GM18951 (cell line): ENCODE results near the gene KIF25.

Experiments used
- POLR2A ChIP-seq: IDR thresholded peaks from 4 replicates; pipeline ENCODE4 v1.6.1; 2011; ENCODE audit warnings: mild to moderate bottlenecking; ENCODE audit not compliant: insufficient read length, insufficient read depth; ENCODE audit errors: extremely low read depth
- in situ Hi-C: fragments of 300-500 bp; cut with MboI; formaldehyde crosslinking; loops from one replicate; pipeline ENCODE4 v1.12.0; 2022; ENCODE audit warnings: low sequenced_read_pairs, mixed read lengths, inconsistent platforms; ENCODE audit not compliant: unreplicated experiment

The KIF25 gene

GRCh38 chr6:168020242-168020641 is 22.8 kb downstream of the KIF25 start:
- no peak for TF ChIP-seq POLR2A
- in situ Hi-C loops, result no loop called here

DNA sequence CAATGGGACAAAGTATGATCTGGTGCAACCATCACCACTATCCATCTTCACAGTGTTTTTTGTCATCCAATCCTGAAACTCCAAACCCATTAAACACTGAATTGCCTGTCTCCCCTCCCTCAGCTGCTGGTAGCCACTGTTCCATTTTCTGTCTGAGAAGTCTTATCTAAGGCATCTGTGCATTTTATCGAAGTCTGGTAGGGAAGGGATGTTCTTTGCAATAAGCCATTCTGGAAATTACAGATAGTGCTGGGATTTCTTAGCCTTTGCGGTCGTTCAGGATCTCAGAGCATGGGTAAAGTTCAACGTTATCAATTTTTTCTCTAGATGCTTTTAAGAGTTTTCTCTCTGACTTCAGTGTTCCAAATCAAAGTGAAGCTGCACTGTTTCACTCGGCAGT is 24.1 kb downstream of the KIF25 start:
- in situ Hi-C loops, result no loop called here
- no peak for TF ChIP-seq POLR2A

GRCh38 chr6:168022488-168023321 is 25.2 kb downstream of the KIF25 start:
- no peak for TF ChIP-seq POLR2A
- in situ Hi-C loops, result no loop called here

DNA sequence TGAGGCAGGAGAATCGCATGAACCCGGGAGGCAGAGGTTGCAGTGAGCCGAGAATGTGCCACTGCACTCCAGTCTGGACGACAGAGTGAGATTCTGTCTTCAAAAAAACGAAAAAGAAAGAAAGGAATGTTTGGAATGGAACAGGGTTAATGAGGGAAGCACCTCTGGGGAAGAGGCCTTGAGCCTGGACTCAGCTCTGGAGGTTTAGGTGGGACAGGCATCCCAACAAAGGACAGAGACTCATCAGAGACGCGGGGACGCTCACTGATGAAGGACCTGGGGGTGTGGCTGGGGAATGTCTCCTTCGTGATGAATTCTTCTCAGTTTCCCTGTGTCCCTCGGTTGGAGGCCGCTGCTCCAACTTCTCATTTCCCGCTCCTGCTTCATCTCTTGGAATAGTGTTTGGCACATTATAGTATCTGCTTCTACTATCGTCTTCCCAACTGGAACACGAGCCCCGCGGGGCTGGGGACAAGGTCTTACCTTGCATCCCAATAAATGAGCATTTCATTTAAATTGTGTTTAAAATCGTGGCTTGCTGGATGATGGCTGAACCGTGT is 27.6 kb downstream of the KIF25 start:
- TF ChIP-seq POLR2A, result no peak
- in situ Hi-C loops, result no loop called here

GRCh38 chr6:168025831-168026710 is 28.6 kb downstream of the KIF25 start:
- no peak for TF ChIP-seq POLR2A
- in situ Hi-C loops, result no loop called here

DNA sequence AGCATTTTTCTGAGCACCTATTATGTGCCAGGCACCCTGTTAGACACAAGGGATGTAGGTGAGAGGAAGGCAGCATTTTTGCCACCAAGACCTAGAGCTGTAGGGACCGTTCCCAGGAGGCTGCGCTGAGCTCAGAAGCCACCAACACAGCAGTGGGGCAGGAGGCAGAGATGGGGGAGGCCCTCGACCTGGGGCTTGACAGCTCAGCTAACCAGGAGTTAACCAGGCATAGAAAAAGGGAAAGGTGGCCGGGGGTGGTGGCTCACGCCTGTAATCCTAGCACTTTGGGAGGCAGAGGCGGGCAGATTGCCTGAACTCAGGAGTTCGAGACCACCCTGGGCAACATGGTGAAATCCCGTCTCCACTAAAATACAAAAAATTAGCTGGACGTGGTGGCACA is 29.5 kb downstream of the KIF25 start:
- in situ Hi-C loops, result no loop called here
- no peak for TF ChIP-seq POLR2A

DNA sequence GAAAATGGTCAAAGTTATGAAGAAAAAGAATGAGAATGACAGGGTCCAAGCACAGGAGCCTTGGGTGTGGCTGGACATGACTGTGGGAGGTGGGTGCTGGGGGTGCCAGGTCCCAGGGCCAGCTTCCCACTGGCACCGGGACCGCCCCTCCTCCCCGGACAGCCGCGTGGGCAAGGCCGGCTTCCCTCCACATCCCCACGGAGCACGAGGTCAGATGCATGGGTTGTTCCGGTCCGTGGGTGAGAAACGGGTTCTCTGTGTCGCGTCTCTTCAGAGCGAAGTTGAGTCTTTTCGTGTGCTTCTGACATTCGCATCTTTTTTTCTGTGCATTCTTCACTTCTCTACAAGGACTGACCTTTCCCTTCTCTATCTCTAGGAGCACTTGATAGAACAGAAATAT is 30.1 kb downstream of the KIF25 start:
- TF ChIP-seq POLR2A, result no peak
- in situ Hi-C loops, result no loop called here

DNA sequence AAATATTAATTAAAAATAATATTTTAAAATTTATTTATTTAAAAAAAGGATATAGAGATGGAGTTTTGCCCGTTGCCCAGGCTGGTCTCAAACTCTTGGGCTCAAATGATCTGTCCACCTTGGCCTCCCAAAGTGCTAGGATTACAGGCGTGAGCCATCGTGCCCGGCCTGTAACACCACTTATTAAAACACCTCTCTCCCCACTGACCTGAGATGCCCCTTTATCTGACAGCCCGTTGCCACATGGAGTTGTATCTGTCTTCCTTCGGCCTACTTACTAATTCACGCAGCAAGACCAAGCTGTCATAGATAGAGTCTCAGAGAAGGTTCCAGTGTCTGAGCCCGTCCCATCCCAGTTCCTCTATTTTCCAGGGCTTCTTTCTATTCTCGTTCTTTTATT is 30.7 kb downstream of the KIF25 start:
- no peak for TF ChIP-seq POLR2A
- in situ Hi-C loops, result no loop called here

GRCh38 chr6:168029459-168030217 is 32.2 kb downstream of the KIF25 start:
- in situ Hi-C loops, result no loop called here

DNA sequence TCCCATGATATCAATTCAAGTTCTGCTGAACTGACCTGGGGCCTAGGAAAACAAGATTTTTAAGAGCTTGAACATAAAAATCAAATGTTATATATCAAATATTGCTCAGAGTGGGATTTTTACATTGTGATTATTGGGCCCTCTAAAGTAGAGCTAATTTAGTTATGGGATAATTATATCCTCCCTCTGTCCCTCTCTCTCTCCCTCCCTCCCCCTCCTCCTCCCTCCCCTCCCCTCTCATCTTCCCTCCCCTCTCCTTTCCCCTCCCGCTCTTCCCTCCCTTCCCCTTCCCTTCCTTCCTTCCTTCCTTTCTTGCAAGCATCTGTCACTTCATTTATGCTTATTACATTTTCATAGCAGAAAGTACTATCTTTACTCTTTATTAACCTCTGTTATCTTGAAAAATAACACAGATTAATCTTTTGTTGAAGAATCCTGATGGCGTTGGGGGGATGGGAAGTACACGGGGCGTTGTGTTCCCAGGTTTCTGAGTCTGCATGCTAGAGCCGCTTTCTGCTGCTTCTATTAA is 32.8 kb downstream of the KIF25 start:
- in situ Hi-C loops, result no loop called here
- TF ChIP-seq POLR2A, result no peak

More at GRCh38 chr6:168029459-168030217, 32.2 kb downstream of the KIF25 start:
- TF ChIP-seq POLR2A, result no peak

DNA sequence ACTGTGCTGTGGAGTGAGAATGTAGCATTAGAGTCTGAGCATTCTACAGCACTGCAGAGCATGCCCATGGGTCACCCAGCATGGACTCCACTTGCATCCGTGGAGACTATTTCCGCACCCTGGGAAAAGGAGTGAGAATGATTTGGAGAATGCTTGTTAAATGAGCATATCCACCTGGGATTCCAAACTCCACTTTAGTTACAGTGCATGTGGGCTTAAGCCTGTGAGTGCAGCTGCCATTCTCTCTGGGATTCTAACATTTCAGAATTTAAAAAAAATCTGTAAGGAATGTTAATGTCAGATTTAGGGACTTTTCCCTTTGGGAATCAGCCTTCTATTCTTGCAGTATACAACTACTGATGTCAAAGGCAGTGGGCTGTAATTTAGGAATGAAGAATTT is 33.4 kb downstream of the KIF25 start:
- in situ Hi-C loops, result no loop called here
- no peak for TF ChIP-seq POLR2A

GRCh38 chr6:168031411-168031971 is 34.0 kb downstream of the KIF25 start:
- TF ChIP-seq POLR2A, result no peak
- in situ Hi-C loops, result no loop called here
